Caco-2 (cell line): Measurements from ENCODE around the gene ARHGAP44. TPM values are rescaled to one million over a fixed set of nuclear protein-coding genes. Genes with fewer than 3 reads are reported as not detected.

Experiments used
- BruUV-seq: library from RNA; stranded (reverse); fragments of 400-500 nt; replicated peaks from 2 replicates; lab custom pipeline; 2021; lab: Mats Ljungman, UMichigan
- CTCF ChIA-PET: fragments of 300-600 bp; sonication (Branson Sonifier 250); formaldehyde crosslinking; loops from one replicate; lab custom pipeline; 2022; ENCODE audit warnings: antibody characterized with exemption; lab: Charles Lee
- POLR2A ChIA-PET: fragments of 300-600 bp; sonication (Branson Sonifier 250); formaldehyde crosslinking; loops from one replicate; lab custom pipeline; 2022; ENCODE audit warnings: antibody characterized with exemption; lab: Charles Lee
- DNase-seq, 2 experiments: peaks; one replicate each; pipeline versions ENCODE4 v3.0.0 to v3.0.0-alpha.2; 2020 to 2022
- H3K27me3 ChIP-seq: replicated peaks from 2 replicates; pipeline ENCODE4 v1.6.0; 2011; ENCODE audit warnings: low read length; ENCODE audit not compliant: control insufficient read depth, insufficient read depth
- H3K36me3 ChIP-seq: 2 replicates; pipeline ENCODE4 v1.5.1; 2011; ENCODE audit warnings: low read length; ENCODE audit not compliant: control insufficient read depth, insufficient read depth
- H3K4me1 ChIP-seq: fragments of 250-450 bp; sonication (Bioruptor Pico); 2 replicates; pipeline ENCODE4 v1.5.1; 2020; ENCODE audit warnings: mild to moderate bottlenecking
- H3K4me3 ChIP-seq: 2 replicates; pipeline ENCODE4 v1.5.1; 2011; ENCODE audit warnings: low read depth, mild to moderate bottlenecking, control low read depth, low read length
- H3K9me3 ChIP-seq: fragments of 250-450 bp; sonication (Bioruptor Pico); 2 replicates; pipeline ENCODE4 v1.5.1; 2020; ENCODE audit warnings: mild to moderate bottlenecking, moderate library complexity
- H3K27ac Mint-ChIP-seq: one replicate; pipeline ENCODE4 v1.8.0; 2022; ENCODE audit warnings: mixed read lengths; ENCODE audit not compliant: unreplicated experiment
- H3K27me3 Mint-ChIP-seq: one replicate; pipeline ENCODE4 v1.8.0; 2022; ENCODE audit warnings: mixed read lengths; ENCODE audit not compliant: insufficient read depth, unreplicated experiment
- H3K36me3 Mint-ChIP-seq: one replicate; pipeline ENCODE4 v1.8.0; 2022; ENCODE audit warnings: mild to moderate bottlenecking, mixed read lengths; ENCODE audit not compliant: insufficient read depth, unreplicated experiment
- H3K4me1 Mint-ChIP-seq: one replicate; pipeline ENCODE4 v1.8.0; 2022; ENCODE audit warnings: low read depth, mixed read lengths; ENCODE audit not compliant: unreplicated experiment
- H3K4me3 Mint-ChIP-seq: one replicate; pipeline ENCODE4 v1.8.0; 2022; ENCODE audit warnings: mild to moderate bottlenecking, moderate library complexity, mixed read lengths; ENCODE audit not compliant: unreplicated experiment
- H3K9me3 Mint-ChIP-seq: one replicate; pipeline ENCODE4 v1.8.0; 2022; ENCODE audit warnings: mixed read lengths; ENCODE audit not compliant: unreplicated experiment
- CTCF ChIP-seq, 2 experiments: fragments of 200-600 bp in 1 of 2; IDR thresholded peaks; 1 replicate in 1 of 2; 2 replicates in 1 of 2; pipeline versions ENCODE4 v1.5.1 to v1.8.0; 2011 to 2022; ENCODE audit warnings: antibody characterized with exemption in 1 of 2, control low read depth in 1 of 2, inconsistent platforms in 1 of 2, low read depth in 1 of 2, low read length in 1 of 2, mild to moderate bottlenecking in 1 of 2, moderate library complexity in 1 of 2; ENCODE audit not compliant: insufficient read depth in 1 of 2, severe bottlenecking in 1 of 2, unreplicated experiment in 1 of 2
- intact Hi-C: fragments of 100-400 bp; cut with micrococcal nuclease; formaldehyde crosslinking; loops from one replicate; pipeline ENCODE4 v1.10.0; 2022; ENCODE audit not compliant: unreplicated experiment
- total RNA-seq: library from RNA; stranded (reverse); gene quantifications from 2 replicates; pipeline ENCODE4 v1.2.3, GENCODE V29; 2022

ARHGAP44 gene
- total RNA-seq, 1 experiment from 2014 or later, result 4.5 TPM

- ChIA-PET POLR2A (no interaction called here), CTCF (no interaction called here)
- no peaks in the 10 kb centered on the region for H3K9me3 Mint-ChIP-seq
- no peaks in the 10 kb centered on the region for H3K36me3 ChIP-seq
- no peak for DNase-seq
- H3K9me3 ChIP-seq, result no peaks in the 10 kb centered on the region
- no peaks in the 10 kb centered on the region for H3K27me3 Mint-ChIP-seq
- no peaks in the 10 kb centered on the region for H3K36me3 Mint-ChIP-seq
- no peaks in the 10 kb centered on the region for H3K27me3 ChIP-seq
- no peak overlapping the region for H3K27ac Mint-ChIP-seq
- no peak overlapping the region for H3K4me3 ChIP-seq
- no peaks in the 10 kb centered on the region for H3K4me1 ChIP-seq
- H3K4me1 Mint-ChIP-seq, result no peaks in the 10 kb centered on the region
- BruUV-seq, result no TSS peak
- no peak for TF ChIP-seq CTCF (IDR thresholded peaks at IDR 0.05; ENCODE audit: insufficient read depth in 1 of 2, low read depth in 1 of 2, low read length in 1 of 2, severe bottlenecking in 1 of 2, unreplicated experiment in 1 of 2)
- intact Hi-C loops, result no loop called here
- no peak overlapping the region for H3K4me3 Mint-ChIP-seq
These were observed 174.9 kb downstream of the ARHGAP44 start for GRCh38 chr17:12964162-12964561.

GRCh38 chr17:12964840-12965239, 175.5 kb downstream of the ARHGAP44 start:
- no peak overlapping the region for H3K4me3 ChIP-seq
- DNase-seq, result no peak
- no peaks in the 10 kb centered on the region for H3K4me1 ChIP-seq
- Mint-ChIP-seq H3K9me3 (no peaks in the 10 kb centered on the region), H3K4me3 (no peak overlapping the region), H3K27ac (no peak overlapping the region), H3K36me3 (no peaks in the 10 kb centered on the region), H3K27me3 (no peaks in the 10 kb centered on the region), H3K4me1 (no peaks in the 10 kb centered on the region)
- no peaks in the 10 kb centered on the region for H3K27me3 ChIP-seq
- POLR2A ChIA-PET, result no interaction called here
- no TSS peak for BruUV-seq
- CTCF ChIA-PET, result no interaction called here
- H3K36me3 ChIP-seq, result no peaks in the 10 kb centered on the region
- TF ChIP-seq CTCF (IDR thresholded peaks at IDR 0.05; ENCODE audit: insufficient read depth in 1 of 2, low read depth in 1 of 2, low read length in 1 of 2, severe bottlenecking in 1 of 2, unreplicated experiment in 1 of 2), result no peak
- intact Hi-C loops, result no loop called here
- no peaks in the 10 kb centered on the region for H3K9me3 ChIP-seq

GRCh38 chr17:12965988-12966387, 176.7 kb downstream of the ARHGAP44 start:
- POLR2A ChIA-PET, result interaction anchor here (0.5 kb wide), 1 partner anchor 12 kb away, joined by 3 read pairs; no protein-coding TSS in a partner anchor
- DNase-seq, result no peak
- no peaks in the 10 kb centered on the region for H3K36me3 Mint-ChIP-seq
- intact Hi-C loops, result no loop called here
- H3K9me3 ChIP-seq, result no peaks in the 10 kb centered on the region
- H3K9me3 Mint-ChIP-seq, result no peaks in the 10 kb centered on the region
- no peak overlapping the region for H3K4me3 ChIP-seq
- CTCF ChIA-PET, result no interaction called here
- H3K4me1 Mint-ChIP-seq, result no peaks in the 10 kb centered on the region
- no peaks in the 10 kb centered on the region for H3K4me1 ChIP-seq
- H3K27me3 ChIP-seq, result no peaks in the 10 kb centered on the region
- H3K36me3 ChIP-seq, result no peaks in the 10 kb centered on the region
- no peak overlapping the region for H3K4me3 Mint-ChIP-seq
- no peak overlapping the region for H3K27ac Mint-ChIP-seq
- TF ChIP-seq CTCF (IDR thresholded peaks at IDR 0.05; ENCODE audit: insufficient read depth in 1 of 2, low read depth in 1 of 2, low read length in 1 of 2, severe bottlenecking in 1 of 2, unreplicated experiment in 1 of 2), result no peak
- BruUV-seq, result no TSS peak
- H3K27me3 Mint-ChIP-seq, result no peaks in the 10 kb centered on the region
